GM18867 (cell line): ENCODE results near the gene AGK.
A peak's percentile ranks its signal among the peaks of the same experiment; 100 is the strongest.

Experiments used
- ATAC-seq: cut with Tn5 transposase; IDR thresholded peaks from one replicate; pipeline ENCODE4 v1.9.1; 2021; ENCODE audit warnings: mild to moderate bottlenecking, moderate library complexity; ENCODE audit not compliant: unreplicated experiment

Gene AGK

DNA sequence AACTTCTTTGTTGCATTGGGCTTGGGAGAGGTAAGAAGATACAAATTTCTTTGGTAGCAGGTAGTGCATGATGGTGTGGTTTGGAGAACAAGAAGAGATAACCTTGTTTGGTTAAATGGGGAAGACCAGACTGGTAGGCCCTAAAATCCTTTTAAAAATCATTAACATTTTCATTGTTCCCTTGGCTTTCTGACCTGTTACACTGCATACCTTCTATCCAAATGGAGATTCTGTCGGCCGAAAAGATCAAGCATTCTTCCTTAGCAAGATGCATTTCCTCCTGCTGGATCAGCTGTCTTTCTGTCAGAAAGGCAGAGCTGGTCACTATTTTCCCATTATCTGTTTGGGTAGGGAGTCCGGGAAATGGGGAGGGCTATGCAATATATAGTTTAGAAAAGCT, 33.7 kb downstream of the AGK start:
- no peak for ATAC-seq

DNA sequence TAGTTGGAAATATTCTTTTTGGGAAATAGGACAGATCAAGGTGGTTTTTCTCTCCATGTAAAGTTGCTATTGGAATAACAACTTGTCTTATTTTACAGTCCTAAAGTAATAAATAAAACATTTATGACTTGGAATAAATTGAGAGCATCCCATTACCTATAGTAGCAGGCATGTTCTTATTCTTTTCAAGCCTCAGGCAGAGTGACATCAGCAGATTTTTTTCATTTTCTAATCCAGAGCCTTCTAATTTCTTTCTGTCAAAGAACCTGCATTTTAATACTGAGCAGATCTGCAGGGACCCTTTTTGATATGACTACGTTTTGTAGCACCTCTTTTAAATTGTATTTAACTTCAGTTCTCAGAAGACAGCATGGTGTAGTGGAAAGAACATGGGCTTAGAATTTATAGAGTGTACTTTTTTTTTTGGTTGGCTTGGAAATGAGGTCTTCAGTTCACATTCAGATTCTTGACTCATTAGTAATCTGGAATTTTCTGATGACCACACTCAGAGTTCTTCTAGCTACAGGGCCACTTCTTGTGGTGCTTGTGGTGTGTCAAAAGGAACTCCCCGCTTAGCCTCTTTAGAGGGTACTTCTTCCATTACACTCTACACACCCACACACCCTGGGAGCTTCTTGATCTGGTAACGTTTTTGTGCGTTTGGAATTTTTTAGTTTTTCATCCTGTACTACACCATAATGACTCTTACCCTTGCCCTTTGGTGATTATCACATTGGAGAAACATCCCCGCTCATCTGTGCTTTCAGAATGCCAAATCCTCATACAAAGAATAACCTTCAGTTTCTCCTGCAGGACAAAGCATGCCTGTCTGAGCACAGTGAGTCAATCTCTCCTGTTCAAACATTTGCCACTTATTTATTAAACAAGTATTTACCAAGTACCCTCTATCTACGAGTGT, 34.6 kb downstream of the AGK start:
- ATAC-seq, result peak; percentile 73

DNA sequence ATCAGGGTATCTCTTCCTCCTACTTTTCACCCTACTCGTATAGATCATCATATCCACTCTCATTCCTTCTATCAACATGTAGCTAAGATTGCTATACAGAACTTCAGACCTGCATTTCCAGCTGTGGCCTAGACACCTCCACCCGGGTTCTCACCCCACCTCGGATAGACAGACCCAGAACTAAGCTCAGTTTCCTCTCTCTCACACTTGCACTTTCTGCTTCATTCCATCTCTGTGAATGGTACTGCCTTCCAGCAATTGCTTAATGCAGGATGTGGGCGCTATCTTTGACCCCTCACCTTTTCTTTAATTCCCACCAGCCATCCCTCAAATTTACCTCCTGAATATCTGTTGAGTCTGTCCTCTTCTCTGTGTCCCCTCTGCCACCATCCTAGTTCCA, 35.7 kb downstream of the AGK start:
- ATAC-seq, result peak; percentile 49

DNA sequence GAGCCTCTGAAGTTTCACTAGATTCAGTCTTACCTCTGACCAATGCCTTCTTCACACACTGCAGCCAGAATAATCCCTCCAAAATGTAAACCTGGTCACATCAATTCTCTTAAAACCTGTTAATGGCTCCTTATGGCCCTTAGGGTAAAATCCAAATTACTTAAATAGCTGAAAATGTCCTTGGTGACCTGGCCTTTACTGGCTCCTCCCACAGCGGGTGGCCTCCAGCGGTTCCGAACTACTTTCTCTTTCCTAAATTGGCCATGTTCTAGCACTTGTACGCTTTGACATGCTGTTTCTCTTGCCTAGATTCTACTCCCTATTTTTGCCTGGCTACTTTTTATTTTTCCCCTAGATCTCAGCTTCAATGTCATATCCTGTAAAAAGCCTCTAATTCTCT, 36.1 kb downstream of the AGK start:
- peak; percentile 32 for ATAC-seq

DNA sequence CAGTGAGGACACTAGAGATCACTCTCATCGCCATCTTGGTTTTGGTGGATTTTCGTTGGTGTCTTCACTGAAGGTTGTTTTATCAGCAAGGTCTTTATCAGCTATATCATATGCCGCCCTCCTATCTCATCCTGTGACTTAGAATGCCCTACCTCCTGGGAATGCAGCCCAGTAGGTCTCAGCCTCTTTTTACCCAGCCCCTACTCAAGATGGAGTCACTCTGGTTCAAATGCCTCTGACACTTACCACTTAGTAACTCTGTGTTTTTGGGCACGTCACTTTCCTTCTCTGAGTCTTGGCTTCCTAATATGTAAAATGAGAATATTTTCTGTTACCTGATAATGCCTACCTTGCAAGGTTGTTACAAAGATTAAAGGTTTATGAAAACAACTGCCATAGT, 37.7 kb downstream of the AGK start:
- ATAC-seq, result no peak

DNA sequence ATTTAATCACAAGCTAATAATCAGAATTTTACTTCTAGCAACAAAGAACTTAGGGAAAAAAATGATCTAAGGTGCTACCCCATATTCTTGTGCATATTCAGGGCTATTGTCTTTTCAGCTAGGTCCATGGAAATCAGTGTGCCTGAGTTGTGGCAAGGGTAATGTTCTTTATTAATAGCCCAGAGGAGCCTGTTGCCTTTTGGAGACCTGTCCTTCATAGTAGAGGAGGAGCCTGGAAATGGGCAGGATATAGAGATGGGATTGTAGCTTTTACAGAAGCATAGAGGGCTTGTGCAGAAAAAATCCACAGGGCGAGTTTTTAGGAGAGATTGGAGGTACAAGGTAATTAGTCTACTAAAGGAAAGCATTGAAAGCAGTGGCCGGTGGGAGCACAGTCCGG, 38.9 kb downstream of the AGK start:
- no peak for ATAC-seq

DNA sequence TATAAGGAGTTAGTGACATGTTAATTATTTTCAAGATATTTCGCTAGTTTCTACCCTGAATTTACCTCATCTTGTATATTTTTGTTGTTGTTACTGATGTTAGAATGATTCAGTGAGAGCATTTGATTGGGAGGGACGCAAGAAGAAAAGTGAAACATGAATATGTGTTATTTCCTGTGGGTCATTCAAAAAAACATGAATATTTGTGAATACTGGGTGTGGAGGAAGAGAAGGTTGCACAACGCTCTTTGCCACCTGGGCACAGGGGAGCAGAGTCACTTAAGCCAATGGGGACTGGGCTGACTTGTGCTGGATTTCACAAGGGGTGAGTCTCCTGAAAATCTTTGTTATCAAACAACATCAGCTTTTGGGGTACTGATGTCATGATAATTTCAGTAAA, 39.5 kb downstream of the AGK start:
- peak; percentile 58 for ATAC-seq

DNA sequence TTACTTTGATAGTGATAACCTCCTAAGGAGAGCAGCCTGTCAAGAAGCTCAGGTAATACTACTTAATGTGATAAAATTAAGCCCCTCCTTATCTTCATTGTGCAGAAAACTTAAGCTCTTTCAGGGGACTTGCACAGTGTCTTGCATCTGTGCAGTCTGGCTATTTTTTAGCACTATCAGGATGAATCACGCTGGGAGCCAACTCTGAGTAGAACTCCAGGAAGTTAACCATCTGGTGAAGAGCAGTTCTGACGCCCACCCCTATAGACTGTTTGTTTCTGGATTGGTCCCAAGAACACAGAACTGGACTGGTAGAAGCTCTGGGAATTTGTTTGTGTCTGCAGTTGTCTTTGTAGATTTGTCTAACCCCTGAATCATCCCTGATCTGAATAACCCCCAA, 41.9 kb downstream of the AGK start:
- ATAC-seq, result peak; percentile 47

DNA sequence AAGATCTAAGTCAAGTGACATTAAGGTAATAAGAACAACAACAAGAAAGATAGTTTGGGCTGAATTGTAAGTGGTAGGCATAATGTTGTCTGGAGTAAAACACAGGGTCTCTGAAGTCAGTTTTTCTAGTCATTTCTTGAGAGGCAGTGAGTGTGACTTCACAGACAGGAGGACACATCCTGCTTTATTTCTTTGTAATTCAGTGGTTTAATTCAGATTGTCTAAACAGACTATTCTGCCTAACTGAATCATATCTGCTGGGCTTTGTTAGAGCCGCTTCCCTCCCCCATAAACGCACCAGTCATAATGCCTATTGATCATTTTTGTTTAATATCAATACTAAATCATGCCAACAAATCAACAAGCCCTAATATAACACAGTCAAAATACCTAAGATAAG, 46.8 kb downstream of the AGK start:
- ATAC-seq, result no peak

DNA sequence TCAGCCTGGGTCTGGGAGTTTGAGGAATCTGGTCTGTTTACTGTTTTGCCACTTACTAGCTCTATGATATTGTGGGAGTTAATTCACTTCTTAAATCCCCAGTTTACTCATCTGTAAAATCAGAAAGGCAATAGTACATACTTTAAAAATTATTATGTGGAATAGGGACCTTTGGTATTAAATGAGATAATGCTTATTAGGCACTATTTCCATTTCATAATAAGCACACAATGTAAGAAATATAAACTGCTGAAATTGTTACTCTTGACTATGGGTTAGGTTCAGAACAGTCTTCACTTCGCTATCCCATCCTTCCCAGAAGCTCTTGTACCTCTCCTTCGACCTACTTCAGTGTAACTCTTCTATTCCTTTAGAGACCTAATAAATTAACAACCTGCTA, 47.2 kb downstream of the AGK start:
- no peak for ATAC-seq

DNA sequence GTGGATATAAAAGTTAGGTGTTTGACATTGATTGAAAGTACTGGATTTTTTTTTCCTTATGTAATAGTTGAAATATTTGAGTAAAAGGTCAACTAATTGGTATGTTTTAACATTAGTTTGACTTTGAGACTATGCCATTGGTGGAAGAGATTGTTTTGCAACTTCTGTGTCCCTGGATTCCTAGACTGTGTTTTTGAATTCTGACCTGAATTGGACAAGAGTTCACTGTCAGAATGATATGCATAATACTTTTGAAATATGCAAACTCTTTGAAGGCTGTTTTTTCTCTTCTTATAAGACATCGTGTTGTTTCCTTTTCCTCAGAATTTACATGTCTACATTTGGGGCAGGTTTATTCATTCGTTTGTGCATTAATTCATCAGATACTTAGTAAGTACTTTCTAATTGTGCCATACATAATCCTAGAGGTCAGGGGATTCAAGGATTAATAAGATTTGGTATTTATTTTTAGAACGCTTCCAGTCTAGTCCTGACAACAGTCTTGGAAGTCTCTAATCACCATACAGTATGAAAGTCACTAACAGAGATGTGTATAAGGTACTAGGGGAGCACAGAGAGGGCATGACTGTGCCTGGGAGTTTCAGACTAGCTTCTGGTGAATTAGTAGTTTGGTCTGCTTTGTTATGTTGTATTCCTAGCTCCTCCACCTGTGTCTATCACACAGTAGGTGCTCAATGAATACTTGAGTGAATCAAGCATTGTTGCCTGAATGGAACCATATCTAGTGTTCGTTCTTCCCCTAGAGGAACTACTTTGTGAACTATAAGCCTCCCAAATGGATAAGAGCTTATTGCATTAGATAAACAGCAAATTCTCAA, 49.2 kb downstream of the AGK start:
- no peak for ATAC-seq

DNA sequence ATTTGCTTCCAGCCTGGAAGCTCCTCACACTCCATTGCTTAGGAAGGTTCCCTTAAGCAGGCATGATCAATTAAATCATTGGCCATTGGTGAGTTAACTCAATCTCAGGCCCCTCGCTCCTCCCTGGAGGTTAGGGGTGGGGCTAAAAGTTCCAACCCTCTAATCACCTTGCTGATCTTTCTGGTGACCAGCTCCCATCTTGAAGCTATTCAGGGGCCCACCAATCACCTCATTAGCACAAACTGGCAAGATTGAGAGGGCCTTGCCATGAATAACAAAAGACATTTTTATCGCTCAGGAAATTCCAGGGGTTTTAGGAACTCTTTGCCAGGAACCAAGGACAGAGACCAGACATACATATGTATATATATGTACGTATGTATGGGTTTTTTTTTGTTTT, 58.4 kb downstream of the AGK start:
- no peak for ATAC-seq

DNA sequence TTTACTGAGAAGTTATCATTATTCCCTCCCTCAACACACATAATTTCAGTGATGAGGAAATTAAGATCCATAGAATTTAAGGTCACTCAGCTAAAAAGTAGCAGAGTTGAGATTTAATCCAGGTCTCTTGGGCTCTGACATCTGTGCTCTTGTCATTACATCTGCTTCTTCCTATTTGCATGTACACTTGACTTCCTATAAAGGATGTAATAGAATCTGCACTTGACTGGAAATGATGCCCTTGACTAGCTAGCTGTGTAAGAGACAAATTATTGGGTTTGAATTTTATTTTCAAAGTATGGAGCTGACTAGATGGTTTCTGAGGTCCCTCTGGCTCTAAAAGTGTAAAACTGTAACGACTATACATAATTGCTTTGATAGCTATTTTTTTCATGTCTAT, 59.5 kb downstream of the AGK start:
- no peak for ATAC-seq

DNA sequence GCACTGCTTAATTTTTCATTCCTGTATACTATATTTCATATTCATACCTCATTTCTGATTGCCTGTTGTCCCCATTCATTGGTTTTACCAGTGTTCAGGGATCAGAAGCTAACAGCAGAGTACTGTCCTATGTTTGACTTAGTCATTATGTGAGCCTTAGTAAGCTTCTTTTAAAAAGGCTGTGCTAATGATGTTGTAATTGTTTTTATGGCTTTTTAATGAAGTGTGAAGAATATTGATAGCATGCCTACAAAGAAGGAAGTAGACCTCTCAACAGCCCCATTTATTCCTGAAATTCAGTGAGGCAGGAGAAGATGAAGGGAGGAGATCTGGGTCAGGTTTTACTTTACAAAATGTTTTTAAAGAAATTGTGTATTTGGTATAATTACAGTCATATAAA, 61.7 kb downstream of the AGK start:
- no peak for ATAC-seq

DNA sequence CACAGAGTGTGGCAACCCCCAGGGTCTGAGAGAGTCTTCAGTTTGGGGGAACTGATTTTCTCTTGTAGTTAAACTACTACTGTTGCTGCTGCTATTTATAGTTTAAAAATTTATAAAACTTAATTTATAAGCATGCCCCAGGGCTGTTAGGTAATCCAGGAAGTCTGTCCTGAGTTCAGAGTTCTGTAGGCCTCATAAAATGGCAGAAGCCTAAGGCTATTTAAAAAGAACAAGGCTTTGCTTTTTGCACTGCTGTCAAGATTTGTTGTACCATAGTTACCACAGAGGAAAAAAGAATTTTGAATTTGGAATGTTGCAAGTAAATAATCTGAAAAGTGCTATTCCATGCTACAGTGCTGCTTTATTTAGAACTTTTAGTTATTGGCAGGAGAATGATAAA, 66.1 kb downstream of the AGK start:
- ATAC-seq, result no peak

DNA sequence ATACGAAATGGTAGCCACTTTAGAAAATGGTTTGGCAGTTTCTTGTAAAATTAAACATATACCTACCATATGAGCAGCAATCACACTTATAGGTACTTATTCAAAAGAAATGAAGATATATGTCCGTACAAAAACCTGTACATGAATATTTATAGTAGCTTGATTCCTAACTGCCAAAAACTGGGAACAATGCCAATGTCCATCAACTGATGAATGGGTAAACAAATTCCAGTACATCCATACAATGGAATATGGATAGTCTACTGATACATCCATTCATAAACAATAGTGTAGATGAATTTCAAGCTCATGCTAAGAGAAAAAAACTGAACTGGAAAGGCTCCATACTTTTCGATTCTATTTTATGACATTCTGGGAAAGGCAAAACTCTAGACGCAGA, 68.5 kb downstream of the AGK start:
- ATAC-seq, result no peak

DNA sequence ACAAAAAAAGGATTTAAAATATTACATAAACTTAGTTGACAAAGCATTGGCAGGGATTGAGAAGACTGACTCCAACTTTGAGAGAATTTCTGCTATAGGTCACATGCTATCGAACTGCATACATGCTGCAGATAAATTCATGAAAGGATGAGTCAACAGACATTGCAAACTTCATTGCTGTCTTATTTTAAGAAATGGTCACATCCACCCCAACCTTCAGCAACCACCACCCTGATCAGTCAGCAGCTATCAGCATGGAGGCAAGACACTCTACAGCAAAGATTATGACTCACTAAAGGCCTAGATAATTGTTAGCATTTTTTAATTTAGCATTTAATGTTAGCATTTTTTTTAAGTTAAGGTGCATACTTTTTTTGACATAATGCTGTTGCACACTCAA, 73.6 kb downstream of the AGK start:
- ATAC-seq, result no peak

DNA sequence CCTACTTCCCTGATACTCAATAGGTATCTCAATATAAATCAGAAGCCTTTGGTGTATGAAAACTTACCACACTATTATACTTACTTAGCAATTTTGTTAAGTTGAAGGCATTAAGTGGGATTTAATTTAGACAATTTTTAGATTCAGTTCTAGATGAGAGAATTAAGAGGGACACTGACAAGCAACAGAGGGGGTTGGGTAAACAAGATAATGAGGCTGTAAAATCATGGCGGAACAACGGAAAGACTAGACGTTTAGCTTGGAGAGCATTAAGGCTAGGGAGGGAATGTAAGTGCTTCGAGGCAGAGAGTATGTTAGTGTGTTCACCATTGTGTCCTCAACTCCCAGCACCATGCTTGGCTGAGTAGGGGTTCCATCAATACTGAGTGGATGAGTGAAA, 79.4 kb downstream of the AGK start:
- ATAC-seq, result no peak

DNA sequence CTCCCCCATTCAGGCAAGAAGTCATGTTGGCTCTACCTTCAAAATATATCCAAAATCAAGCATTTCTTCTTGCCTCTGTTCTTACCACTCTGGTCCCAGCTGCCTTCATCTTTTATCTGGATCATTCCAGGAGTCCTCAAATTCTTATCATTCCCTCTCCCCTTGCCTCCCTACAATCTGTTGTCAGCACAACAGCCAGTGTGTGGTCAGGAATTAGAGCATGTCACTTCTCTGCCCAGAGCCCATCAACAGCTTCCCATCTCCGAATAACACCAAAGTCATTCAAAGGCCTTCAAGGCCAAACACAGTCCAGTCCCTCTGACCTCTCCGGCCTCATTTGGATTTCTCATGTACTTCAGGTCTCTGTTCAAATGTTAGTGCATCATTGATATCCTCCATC, 80.3 kb downstream of the AGK start:
- ATAC-seq, result no peak

DNA sequence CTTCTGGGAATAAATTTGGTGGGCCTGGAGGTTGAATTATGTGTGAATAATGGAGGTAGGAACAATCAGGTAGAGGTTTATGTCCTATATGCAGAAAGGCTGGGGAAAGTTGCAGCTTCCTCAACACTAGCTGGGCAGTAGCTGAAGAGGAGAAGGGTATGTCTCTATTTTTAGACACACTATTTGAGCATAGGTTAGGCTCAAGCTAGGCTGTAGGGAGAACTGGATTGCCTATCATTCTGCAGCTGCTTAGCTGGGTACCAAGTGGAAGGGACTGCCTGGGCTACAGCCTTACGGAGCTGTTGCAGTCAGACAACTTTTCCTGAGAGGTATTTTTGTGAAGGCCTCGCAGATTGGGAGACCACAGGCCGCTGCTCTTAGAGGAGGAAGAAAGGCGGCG, 82.9 kb downstream of the AGK start:
- no peak for ATAC-seq

DNA sequence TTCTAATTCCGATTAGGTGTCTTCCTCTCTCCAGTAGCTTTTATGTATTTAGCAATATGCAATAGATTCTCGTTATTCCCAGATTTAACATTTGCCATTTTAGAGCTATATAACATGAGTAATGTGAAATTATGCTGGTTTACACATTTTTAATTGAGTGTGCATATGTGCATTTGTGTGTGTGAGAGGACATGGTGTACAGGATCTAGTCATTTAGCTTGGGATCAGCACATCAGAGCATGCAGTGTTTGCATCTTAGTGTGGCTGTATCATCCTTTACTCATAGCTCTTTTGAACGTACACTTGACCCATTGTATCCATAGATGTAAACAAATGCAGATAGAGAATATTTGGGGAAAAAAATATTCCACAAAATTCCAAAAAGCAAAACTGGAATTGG, 84.8 kb downstream of the AGK start:
- no peak for ATAC-seq

DNA sequence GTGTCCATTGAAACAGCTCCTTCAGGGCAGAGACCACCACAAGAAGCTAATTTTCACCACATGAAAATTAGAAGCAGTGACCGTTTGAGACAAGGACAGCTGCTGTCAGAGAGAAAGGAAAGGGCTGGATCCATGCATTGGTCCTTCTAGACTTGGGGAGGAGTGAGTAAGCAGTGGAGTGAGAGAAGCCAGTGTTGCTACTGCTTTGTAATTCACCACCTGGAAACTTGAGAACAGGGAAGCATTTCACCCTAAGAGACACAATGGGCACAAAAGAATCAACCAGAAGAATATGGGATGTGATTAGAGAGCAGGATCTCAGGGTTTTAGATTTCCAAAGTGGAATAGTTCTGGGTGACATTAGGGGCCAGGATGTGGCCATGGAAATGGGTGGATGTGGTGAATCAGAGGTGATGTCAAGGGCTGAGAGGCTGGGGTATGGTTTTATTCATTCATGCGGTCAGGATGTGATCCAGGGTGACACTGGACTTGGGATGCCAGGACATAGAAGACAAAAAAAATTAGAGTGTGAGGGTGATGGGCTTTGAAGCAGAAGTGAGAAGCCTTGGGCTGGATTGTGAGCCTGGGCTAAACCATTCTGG, 89.1 kb downstream of the AGK start:
- ATAC-seq, result no peak
